Measurements from ENCODE around the gene CSK. TPM values are rescaled to one million over a fixed set of nuclear protein-coding genes. Genes with fewer than 3 reads are reported as not detected.
A peak's percentile ranks its signal among the peaks of the same experiment; 100 is the strongest.
"Not testable (repeated sequence)": the region's sequence is repeated elsewhere in the genome, so short reads cannot be mapped to it uniquely, and the experiment has no call there.

CSK gene
- total RNA-seq, 2 donors from 2014 or later: 11.2 to 15.2 TPM

DNA sequence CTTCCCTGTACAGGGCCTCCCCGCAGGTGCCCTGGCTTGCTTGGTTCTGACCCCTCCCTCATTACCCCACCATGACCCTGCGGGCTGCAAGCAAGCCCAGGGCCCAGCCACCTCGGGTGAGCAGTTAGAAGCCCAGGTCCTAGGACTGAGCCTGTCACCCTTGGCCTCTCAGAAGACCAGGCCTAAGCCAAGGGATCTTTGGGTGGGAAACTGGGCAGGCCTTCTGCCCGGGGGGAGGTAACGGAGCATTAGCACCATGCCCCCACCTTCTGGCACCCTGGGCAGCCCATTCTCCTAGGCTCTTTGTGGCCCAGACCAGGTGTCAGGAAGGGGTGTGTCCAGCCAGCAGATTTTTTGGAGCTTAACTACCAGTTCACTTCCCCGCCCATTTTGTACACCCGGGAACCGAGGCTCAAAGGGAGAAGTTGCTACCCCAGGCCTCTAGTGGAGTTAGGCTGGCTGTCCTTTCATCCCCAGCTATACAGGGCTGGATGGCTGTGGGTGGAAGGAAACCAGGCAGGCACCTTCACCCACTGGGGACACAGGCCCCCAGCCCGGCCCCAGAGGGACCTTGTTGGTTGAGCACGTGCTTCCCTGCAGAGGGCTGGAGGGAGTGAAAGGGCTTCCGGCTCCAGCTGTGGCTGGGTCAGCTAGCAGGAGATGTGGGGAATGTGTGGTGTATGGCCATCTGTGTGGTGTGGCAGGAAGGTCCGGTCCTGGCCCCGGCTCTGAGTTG is 1.4 kb downstream of the CSK start:
- intact Hi-C loops (cut with DNase I): no loop called here
- no peaks in the 10 kb centered on the region for H3K36me3 ChIP-seq (replicated peaks in 1 of 2; ENCODE audit: insufficient read depth in 1 of 2, low read depth in 2 of 2)
- TF ChIP-seq, protein P1, sequence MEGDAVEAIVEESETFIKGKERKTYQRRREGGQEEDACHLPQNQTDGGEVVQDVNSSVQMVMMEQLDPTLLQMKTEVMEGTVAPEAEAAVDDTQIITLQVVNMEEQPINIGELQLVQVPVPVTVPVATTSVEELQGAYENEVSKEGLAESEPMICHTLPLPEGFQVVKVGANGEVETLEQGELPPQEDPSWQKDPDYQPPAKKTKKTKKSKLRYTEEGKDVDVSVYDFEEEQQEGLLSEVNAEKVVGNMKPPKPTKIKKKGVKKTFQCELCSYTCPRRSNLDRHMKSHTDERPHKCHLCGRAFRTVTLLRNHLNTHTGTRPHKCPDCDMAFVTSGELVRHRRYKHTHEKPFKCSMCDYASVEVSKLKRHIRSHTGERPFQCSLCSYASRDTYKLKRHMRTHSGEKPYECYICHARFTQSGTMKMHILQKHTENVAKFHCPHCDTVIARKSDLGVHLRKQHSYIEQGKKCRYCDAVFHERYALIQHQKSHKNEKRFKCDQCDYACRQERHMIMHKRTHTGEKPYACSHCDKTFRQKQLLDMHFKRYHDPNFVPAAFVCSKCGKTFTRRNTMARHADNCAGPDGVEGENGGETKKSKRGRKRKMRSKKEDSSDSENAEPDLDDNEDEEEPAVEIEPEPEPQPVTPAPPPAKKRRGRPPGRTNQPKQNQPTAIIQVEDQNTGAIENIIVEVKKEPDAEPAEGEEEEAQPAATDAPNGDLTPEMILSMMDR (IDR thresholded peaks at IDR 0.05): no peak
- no peak for TF ChIP-seq POLR2A (IDR thresholded peaks at IDR 0.05)
- no peaks in the 10 kb centered on the region for H3K9me3 ChIP-seq
- ATAC-seq: no peak
- no peaks in the 10 kb centered on the region for H3K27me3 ChIP-seq
- DNase-seq: peak in 1 of 4 donors; percentile 27
- H3K4me1 ChIP-seq: peaks cover 44% of the 10 kb centered on the region
- 14 to 25% methylated on average over 4 to 13 of the region's 13 CpGs for WGBS, 2 donors
- H3K4me3 ChIP-seq: peak overlapping the region; percentile 65 to 80
- H3K27ac ChIP-seq: peak overlapping the region in 3 of 4 donors; percentile 48 to 79 (median 67)

DNA sequence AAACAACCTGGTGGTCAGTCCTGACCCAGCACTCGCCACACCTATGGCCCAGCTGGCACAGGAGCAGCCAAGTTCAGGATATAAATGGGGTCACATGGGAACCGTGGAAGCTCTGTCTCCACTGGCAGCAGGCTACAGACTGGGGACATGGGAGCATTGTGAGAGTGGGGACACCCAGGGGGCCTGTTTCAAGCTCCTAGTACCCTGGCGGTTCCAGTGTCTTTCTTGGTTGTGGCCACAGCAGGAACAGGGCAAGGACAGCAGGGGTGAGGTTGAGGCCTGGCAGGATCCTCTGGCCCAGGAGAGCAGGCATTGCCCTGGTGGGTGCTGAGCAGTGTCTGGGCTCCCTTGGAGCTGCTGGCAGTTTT is 1.9 kb downstream of the CSK start:
- Histone ChIP-seq H3K27me3 (no peaks in the 10 kb centered on the region), H3K27ac (peak overlapping the region in 2 of 4 donors; percentile 67 to 79), H3K4me1 (peaks cover 44% of the 10 kb centered on the region), H3K36me3 (replicated peaks in 1 of 2; ENCODE audit: insufficient read depth in 1 of 2, low read depth in 2 of 2) (no peaks in the 10 kb centered on the region), H3K4me3 (no peak overlapping the region), H3K9me3 (no peaks in the 10 kb centered on the region)
- ATAC-seq (no peak), DNase-seq (no peak)
- TF ChIP-seq POLR2A (IDR thresholded peaks at IDR 0.05): no peak
- intact Hi-C loops (cut with DNase I): no loop called here
- 32 to 52% methylated on average over 2 to 3 of the region's 3 CpGs for WGBS, 2 donors

DNA sequence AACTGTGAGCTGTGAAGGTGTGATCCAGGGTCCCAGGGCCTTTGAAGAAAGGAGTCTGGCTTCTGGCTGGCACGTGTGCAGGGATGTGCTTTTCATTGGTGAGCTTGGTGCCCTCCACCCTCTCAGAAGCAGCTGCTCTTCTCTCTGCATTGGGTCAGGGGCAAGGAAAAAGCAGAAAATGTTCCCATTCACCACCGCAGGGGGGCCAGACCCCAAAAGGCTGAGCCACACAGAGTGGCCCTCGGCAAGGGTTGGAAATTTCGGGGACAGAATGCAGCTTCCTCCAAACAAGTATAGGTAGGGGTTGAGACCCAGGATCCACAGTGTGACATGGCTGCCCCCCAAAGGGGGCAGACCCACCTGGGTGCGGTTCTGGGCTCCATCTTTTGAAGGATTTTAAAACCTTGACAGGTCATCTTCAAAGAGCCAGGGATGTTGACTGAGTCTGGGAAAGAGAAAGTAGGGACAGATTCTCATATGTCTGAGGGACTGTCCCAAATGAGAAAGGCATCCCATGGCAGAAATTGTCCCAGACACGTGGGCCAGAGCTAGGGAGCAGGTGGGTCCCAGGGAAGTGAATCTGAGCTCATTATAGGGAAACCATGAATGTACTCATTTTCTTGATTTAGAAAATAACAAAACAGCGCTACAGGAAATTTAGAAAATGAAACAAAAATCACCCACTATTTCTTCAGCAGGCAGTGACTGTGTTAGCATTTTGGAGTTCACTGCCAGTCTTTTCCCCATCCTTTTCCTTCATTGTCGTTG is 2.7 kb downstream of the CSK start:
- Histone ChIP-seq H3K9me3 (no peaks in the 10 kb centered on the region), H3K27ac (no peak overlapping the region), H3K4me1 (peaks cover 50% of the 10 kb centered on the region), H3K36me3 (replicated peaks in 1 of 2; ENCODE audit: insufficient read depth in 1 of 2, low read depth in 2 of 2) (no peaks in the 10 kb centered on the region), H3K4me3 (no peak overlapping the region), H3K27me3 (no peaks in the 10 kb centered on the region)
- TF ChIP-seq POLR2A (IDR thresholded peaks at IDR 0.05): no peak
- TF ChIP-seq, protein P1 (IDR thresholded peaks at IDR 0.05): no peak
- intact Hi-C loops (cut with DNase I): no loop called here
- no peak for ATAC-seq
- WGBS, 2 donors: 72 to 81% methylated on average over 6 to 8 of the region's 8 CpGs
- no peak for DNase-seq

DNA sequence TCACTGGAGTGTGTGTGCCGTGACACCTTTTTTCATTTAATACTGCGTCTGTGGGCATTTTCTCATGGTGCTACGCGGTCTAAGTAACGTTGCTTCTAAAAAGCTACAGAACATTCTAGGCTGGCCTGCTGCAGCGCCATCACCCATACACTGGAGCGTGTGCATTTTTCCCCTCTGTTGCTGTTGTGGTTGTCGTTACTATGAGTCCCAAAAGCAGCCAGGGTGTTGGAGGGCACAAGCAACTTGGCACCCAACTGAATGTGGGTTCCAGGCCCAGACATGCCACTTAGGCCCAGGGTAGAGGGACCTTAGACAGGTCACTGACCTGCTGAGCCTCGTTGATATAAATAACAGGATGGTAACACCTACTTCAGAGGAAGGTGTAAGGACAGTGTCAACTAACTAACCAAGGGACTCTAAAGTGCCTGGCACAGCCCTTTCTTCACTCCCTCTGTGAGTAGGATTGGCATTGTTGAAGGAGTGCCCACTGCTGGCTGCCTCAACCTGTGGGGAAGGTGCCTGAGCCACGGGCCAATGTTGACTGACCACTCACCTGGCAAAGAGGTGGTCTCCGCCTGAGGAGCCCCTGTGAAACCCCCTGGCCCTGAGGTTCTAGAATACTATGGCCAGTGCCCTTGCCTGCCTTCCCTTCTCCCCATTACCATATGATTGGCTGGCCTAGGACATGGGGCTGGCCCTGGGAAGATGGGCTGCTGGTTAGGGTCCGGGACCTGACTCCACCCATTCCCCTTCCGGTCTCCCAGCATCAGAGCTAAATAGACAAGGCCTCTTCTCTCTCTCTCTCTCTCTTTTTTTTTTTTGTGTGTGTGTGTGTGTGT is 3.5 kb downstream of the CSK start:
- no peak for DNase-seq
- WGBS, 2 donors: 78 to 82% methylated on average over 11 to 13 of the region's 13 CpGs
- Histone ChIP-seq H3K27ac (no peak overlapping the region), H3K9me3 (no peaks in the 10 kb centered on the region), H3K4me3 (no peak overlapping the region), H3K27me3 (no peaks in the 10 kb centered on the region), H3K4me1 (peaks cover 52% of the 10 kb centered on the region), H3K36me3 (replicated peaks in 1 of 2; ENCODE audit: insufficient read depth in 1 of 2, low read depth in 2 of 2) (no peaks in the 10 kb centered on the region)
- intact Hi-C loops (cut with DNase I): no loop called here
- no peak for ATAC-seq
- no peak for TF ChIP-seq POLR2A (IDR thresholded peaks at IDR 0.05)
- TF ChIP-seq, protein P1 (IDR thresholded peaks at IDR 0.05): no peak

DNA sequence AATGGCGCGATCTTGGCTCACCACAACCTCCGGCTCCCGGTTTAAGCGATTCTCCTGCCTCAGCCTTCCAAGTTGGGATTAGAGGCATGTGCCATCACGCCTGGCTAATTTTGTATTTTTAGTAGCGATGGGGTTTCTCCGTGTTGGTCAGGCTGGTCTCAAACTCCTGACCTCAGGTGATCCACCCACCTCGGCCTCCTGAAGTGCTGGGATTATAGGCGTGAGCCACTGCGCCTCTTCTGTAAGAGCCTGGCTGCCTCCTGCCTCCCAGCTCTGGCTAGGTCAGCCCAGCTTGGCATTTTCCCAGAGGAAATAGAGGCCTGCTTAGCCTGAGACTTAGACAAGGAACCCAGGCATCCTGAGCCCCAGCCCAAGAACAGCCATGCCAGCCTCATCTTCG is 4.2 kb downstream of the CSK start:
- H3K9me3 ChIP-seq; intact Hi-C loops (cut with DNase I); ATAC-seq; H3K36me3 ChIP-seq (replicated peaks in 1 of 2; ENCODE audit: insufficient read depth in 1 of 2, low read depth in 2 of 2); DNase-seq; H3K27me3 ChIP-seq; H3K4me3 ChIP-seq: not testable (repeated sequence)
- Histone ChIP-seq H3K4me1 (peaks cover 46% of the 10 kb centered on the region), H3K27ac (peak overlapping the region in 1 of 4 donors; percentile 70)
- 86 to 87% methylated on average over 10 to 11 of the region's 12 CpGs for WGBS, 2 donors
